K562 (cell line): ENCODE results near the gene GARNL3. TPM values are rescaled to one million over a fixed set of nuclear protein-coding genes. Genes with fewer than 3 reads are reported as not detected.

Experiments
- ATAC-seq: fragments of 200-7000 bp; cut with Tn5 transposase; 3 replicates; pipeline ENCODE4 v1.9.1; 2020; ENCODE audit warnings: moderate library complexity
- BruUV-seq: library from RNA; stranded (reverse); fragments of 400-500 nt; replicated peaks from 2 replicates; lab custom pipeline; 2021; lab: Mats Ljungman, UMichigan
- CTCF ChIA-PET: fragments of 300-600 bp; formaldehyde crosslinking; extraction: SDS; loops from one replicate; lab custom pipeline; 2021; ENCODE audit warnings: low intra/inter-chr PET ratio; lab: Yijun Ruan, JAX
- POLR2A ChIA-PET: fragments of 300-600, 350-650 bp; sonication (Branson Sonifier 250); formaldehyde crosslinking; extraction: SDS; loops from one replicate; lab custom pipeline; 2021; ENCODE audit warnings: antibody characterized with exemption, inconsistent platforms; lab: Yijun Ruan, JAX
- DNase-seq, 4 experiments: peaks; one replicate each; pipeline versions ENCODE4 v3.0.0 to v3.0.0-alpha.2; 2011 to 2018; ENCODE audit warnings: low spot score in 3 of 4, mixed read lengths in 3 of 4; ENCODE audit errors: extremely low read depth in 1 of 4
- FAIRE-seq: peaks from 2 replicates; lab custom pipeline; 2011; peaks lifted over from hg19 to GRCh38; lab: Jason Lieb, UNC
- H2AFZ ChIP-seq: 2 replicates; pipeline ENCODE4 v1.6.0; 2011; ENCODE audit warnings: low read depth, low read length, control low read depth, inconsistent platforms
- H3K27ac ChIP-seq: fragments of 200-600 bp; 3 replicates; pipeline ENCODE4 v1.8.0; 2011; ENCODE audit warnings: low read depth, mild to moderate bottlenecking, control low read depth, inconsistent platforms, low read length, moderate library complexity, mixed read lengths; ENCODE audit errors: extremely low read depth
- H3K27me3 ChIP-seq, 2 experiments: fragments of 300-600 bp in 1 of 2; 2 replicates in 1 of 2; 3 replicates in 1 of 2; pipeline versions ENCODE4 v1.6.0 to v1.8.0; 2011; ENCODE audit warnings: inconsistent platforms in 2 of 2, low read length in 2 of 2, mild to moderate bottlenecking in 1 of 2, mixed read lengths in 1 of 2, moderate library complexity in 1 of 2; ENCODE audit not compliant: control insufficient read depth in 2 of 2, insufficient read depth in 2 of 2
- H3K36me3 ChIP-seq: fragments of 300-600 bp; 3 replicates; pipeline ENCODE4 v1.8.0; 2011; ENCODE audit warnings: mild to moderate bottlenecking, low read length, inconsistent platforms; ENCODE audit not compliant: control insufficient read depth, insufficient read depth
- H3K4me1 ChIP-seq, 2 experiments: fragments of 200-600 bp in 1 of 2; replicated peaks in 1 of 2; 2 replicates in 1 of 2; 3 replicates in 1 of 2; pipeline versions ENCODE4 v1.5.1 to v1.8.0; 2011; ENCODE audit warnings: inconsistent platforms in 2 of 2, low read length in 2 of 2, mild to moderate bottlenecking in 1 of 2, mixed read lengths in 1 of 2, moderate library complexity in 1 of 2; ENCODE audit not compliant: control insufficient read depth in 2 of 2, insufficient read depth in 2 of 2
- H3K4me2 ChIP-seq: 2 replicates; pipeline ENCODE4 v1.6.1; 2011; ENCODE audit warnings: low read length, control low read depth, inconsistent platforms, mixed read lengths; ENCODE audit not compliant: insufficient read depth
- H3K4me3 ChIP-seq: fragments of 200-600 bp; sonication (generic), shearing (Covaris generic); 2 replicates; pipeline ENCODE4 v1.5.1; 2016; ENCODE audit warnings: control low read depth, inconsistent platforms
- H3K79me2 ChIP-seq: fragments of 200-600 bp; 3 replicates; pipeline ENCODE4 v1.8.0; 2011; ENCODE audit warnings: low read length, inconsistent platforms; ENCODE audit not compliant: control insufficient read depth, insufficient read depth
- H3K9ac ChIP-seq, 2 experiments: 2 replicates each; pipeline versions ENCODE4 v1.6.0 to v1.6.1; 2011; ENCODE audit warnings: low read depth in 2 of 2, low read length in 2 of 2, control low read depth in 1 of 2, inconsistent platforms in 1 of 2, mild to moderate bottlenecking in 1 of 2, mixed read lengths in 1 of 2; ENCODE audit not compliant: insufficient read depth in 1 of 2
- H3K9me1 ChIP-seq: one replicate; pipeline ENCODE4 v1.6.0; 2011; ENCODE audit warnings: inconsistent platforms, mild to moderate bottlenecking, low read length, moderate library complexity; ENCODE audit not compliant: control insufficient read depth, insufficient read depth
- H3K9me3 ChIP-seq: replicated peaks from 2 replicates; pipeline ENCODE4 v1.5.1; 2011; ENCODE audit warnings: low read depth, low read length, inconsistent platforms; ENCODE audit not compliant: control insufficient read depth, insufficient read depth
- H4K20me1 ChIP-seq: replicated peaks from 2 replicates; pipeline ENCODE4 v1.6.1; 2011; ENCODE audit warnings: low read length, inconsistent platforms, mixed read lengths; ENCODE audit not compliant: control insufficient read depth, insufficient read depth
- CHD7 ChIP-seq: fragments of 200-600 bp; sonication (generic); IDR thresholded peaks from one replicate; pipeline ENCODE4 v1.6.1; 2012; ENCODE audit warnings: mild to moderate bottlenecking, low read depth, low read length, inconsistent platforms
- SMARCE1 ChIP-seq: fragments of 450-650 bp; IDR thresholded peaks from 2 replicates; pipeline ENCODE4 v1.7.1; 2016; ENCODE audit warnings: mild to moderate bottlenecking
- ZBTB17 ChIP-seq: fragments of 450-650 bp; formaldehyde crosslinking; IDR thresholded peaks from 2 replicates; pipeline ENCODE4 v1.4.0; 2020; ENCODE audit warnings: mild to moderate bottlenecking
- ZMIZ1 ChIP-seq, 2 experiments: fragments of 150-350 bp in 1 of 2; IDR thresholded peaks; 2 replicates each; pipeline ENCODE4 v1.6.1; 2012 to 2016; ENCODE audit warnings: low read depth in 2 of 2, low read length in 2 of 2, mild to moderate bottlenecking in 1 of 2, moderate library complexity in 1 of 2
- ZNF445 ChIP-seq: fragments of 250-450 bp; sonication (Bioruptor Pico); IDR thresholded peaks from 2 replicates; pipeline ENCODE4 v1.4.0; 2020; ENCODE audit warnings: low read depth, mild to moderate bottlenecking, moderate library complexity
- WGBS: fragments of 100-300 bp; shearing (Covaris generic); methylation state at CpG from one replicate; pipeline ENCODE4 v1.1.6; 2016; ENCODE audit warnings: low coverage, mixed read lengths; ENCODE audit not compliant: insufficient coverage; ENCODE audit errors: missing lambda C conversion rate; 5-methylcytosine and 5-hydroxymethylcytosine counted together
- in situ Hi-C: fragments of 300-500 bp; cut with MboI; formaldehyde crosslinking; loops from 4 replicates; pipeline ENCODE4 v1.15.0; 2018; ENCODE audit warnings: inconsistent platforms, mixed read lengths
- intact Hi-C: fragments of 100-400 bp; cut with micrococcal nuclease; formaldehyde crosslinking; loops from 2 replicates; pipeline ENCODE4 v1.14.2; 2022
- polyA plus RNA-seq, 8 experiments: library from polyadenylated mRNA; depleted of rRNA in 4 of 8; stranded (reverse) in 5 of 8; unstranded in 3 of 8; fragments of >200 nt; fragmentation: Nextera tagmentation in 2 of 8; fragmentation: Illumina TruSeq in 1 of 8; extraction: Ambion mirVana in 2 of 8; extraction: Trizol in 1 of 8; gene quantifications; 2 replicates each; pipeline versions ENCODE4 v1.2.1 to v1.2.3, GENCODE V29; 2011 to 2014; ENCODE audit warnings: inconsistent platforms in 1 of 8, missing spikeins in 1 of 8
- total RNA-seq, 7 experiments: library from RNA; depleted of rRNA in 6 of 7; stranded (reverse); fragments of >200 nt in 6 of 7; fragmentation: Illumina TruSeq in 2 of 7; extraction: Trizol in 2 of 7; gene quantifications; 2 replicates each; pipeline versions ENCODE4 v1.2.1 to v1.2.3, GENCODE V29; 2011 to 2021; ENCODE audit warnings: low replicate concordance in 1 of 7

GARNL3 gene
- total and polyA plus RNA-seq, 9 of the 15 experiments (the other 6 are each of a cell fraction or from before 2014, with no cell fraction given): 0.35 to 2.7 (median 1.6) TPM

GRCh38 chr9:127279717-127280285 is 15.2 kb downstream of the GARNL3 start:
- Histone ChIP-seq H3K36me3 (no peaks in the 10 kb centered on the region), H3K9me3 (no peaks in the 10 kb centered on the region), H3K4me3 (no peak overlapping the region), H3K27me3 (peaks cover 0 to 5% of the 10 kb centered on the region in 2 experiments; a peak in 1 of 5 replicates), H3K4me2 (no peak overlapping the region), H3K4me1 (no peaks in the 10 kb centered on the region), H3K9ac (no peak overlapping the region), H3K9me1 (no peaks in the 10 kb centered on the region), H2AFZ (no peak overlapping the region), H4K20me1 (no peaks in the 10 kb centered on the region), H3K27ac (no peak overlapping the region), H3K79me2 (no peaks in the 10 kb centered on the region)
- intact Hi-C loops: no loop called here
- WGBS: 13% methylated on average over 3 of the region's 3 CpGs
- FAIRE-seq (no peak), DNase-seq (no peak), ATAC-seq (no peak)
- POLR2A ChIA-PET: interaction anchor here (1.3 kb wide), 1 partner anchor 10 kb away, joined by 3 read pairs; no protein-coding TSS in a partner anchor
- CTCF ChIA-PET: no interaction called here
- no TSS peak for BruUV-seq
- in situ Hi-C loops: no loop called here
- TF ChIP-seq SMARCE1 (no peak), CHD7 (no peak), ZMIZ1 (IDR thresholded peaks at IDR 0.05; ENCODE audit: low read depth in 2 of 2, low read length in 2 of 2) (no peak), ZNF445 (CRISPR knock-in tag) (no peak), ZBTB17 (CRISPR knock-in tag) (no peak)
